Heart left ventricle (tissue), 16 donors: Measurements from ENCODE around the gene PRDM16. TPM values are rescaled to one million over a fixed set of nuclear protein-coding genes. Genes with fewer than 3 reads are reported as not detected.

Experiments used
- ATAC-seq, 4 donors: fragments of 200-7000 bp; cut with Tn5 transposase; one replicate each; pipeline ENCODE4 v1.9.1; 2020 to 2022; ENCODE audit warnings: moderate library complexity in 4 of 4, mild to moderate bottlenecking in 3 of 4, moderate number of reproducible peaks in 1 of 4
- DNase-seq, 5 donors: peaks; one replicate each; pipeline ENCODE4 v3.0.0-alpha.2; 2020
- H3K27ac ChIP-seq, 12 donors: fragments of 200-600 bp; sonication (generic) in 4 of 12; one replicate each; pipeline versions ENCODE4 v1.5.0 to v1.8.0; 2016 to 2022; ENCODE audit warnings: mild to moderate bottlenecking in 2 of 12
- H3K27me3 ChIP-seq, 9 donors: fragments of 200-600 bp; sonication (generic) in 2 of 9; one replicate each; pipeline versions ENCODE4 v1.5.1 to v1.8.0; 2016 to 2022; ENCODE audit warnings: mild to moderate bottlenecking in 3 of 9
- H3K36me3 ChIP-seq, 9 donors: fragments of 200-600 bp; sonication (generic) in 2 of 9; one replicate each; pipeline versions ENCODE4 v1.5.0 to v1.8.0; 2018 to 2022; ENCODE audit warnings: mild to moderate bottlenecking in 2 of 9
- H3K4me1 ChIP-seq, 12 donors: fragments of 200-600 bp; sonication (generic) in 4 of 12; one replicate each; pipeline versions ENCODE4 v1.5.0 to v1.8.0; 2016 to 2022; ENCODE audit warnings: mild to moderate bottlenecking in 3 of 12
- H3K4me3 ChIP-seq, 12 donors: fragments of 200-600 bp; sonication (generic) in 4 of 12; one replicate each; pipeline versions ENCODE4 v1.5.0 to v1.8.0; 2017 to 2022; ENCODE audit warnings: mild to moderate bottlenecking in 9 of 12, moderate library complexity in 4 of 12
- H3K9me3 ChIP-seq, 12 donors: fragments of 200-600 bp; sonication (generic) in 4 of 12; one replicate each; pipeline versions ENCODE4 v1.5.0 to v1.8.0; 2016 to 2022; ENCODE audit warnings: mild to moderate bottlenecking in 1 of 12
- CTCF ChIP-seq, 12 donors: fragments of 200-600 bp; sonication (generic) in 4 of 12; IDR thresholded peaks; one replicate each; pipeline versions ENCODE4 v1.5.0 to v1.8.0; 2018 to 2022; ENCODE audit warnings: antibody characterized with exemption in 12 of 12, mild to moderate bottlenecking in 5 of 12
- POLR2A ChIP-seq, 2 donors: fragments of 450-650 bp; IDR thresholded peaks; one replicate each; pipeline ENCODE4 v1.6.1; 2017; ENCODE audit warnings: antibody characterized with exemption in 2 of 2, mild to moderate bottlenecking in 2 of 2, moderate library complexity in 2 of 2
- WGBS, 4 donors: extraction: QIAGEN DNeasy Blood & Tissue Kit in 2 of 4; methylation state at CpG; one replicate each; pipeline versions ENCODE4 v1.1.5 to v1.1.7; 2013 to 2018; 5-methylcytosine and 5-hydroxymethylcytosine counted together
- intact Hi-C, 10 donors: fragments of 100-400 bp; cut with DNase I; formaldehyde crosslinking; loops; one replicate each; pipeline versions ENCODE4 v1.11.1 to v1.14.2; 2022
- polyA plus RNA-seq, 2 donors: library from polyadenylated mRNA; stranded (reverse); fragments of 200-250 nt; gene quantifications; one replicate each; pipeline ENCODE4 v1.2.3, GENCODE V29; 2013
- total RNA-seq, 9 donors: library from RNA; depleted of rRNA in 2 of 9; stranded (reverse); fragments of >200 nt in 2 of 9; fragmentation: NEBNext Ultra II Directional in 3 of 9; extraction: Animal tissue kit (Norgen Biotek cat#: 25700) in 3 of 9; gene quantifications; one replicate each; pipeline versions ENCODE4 v1.1.0 to v1.2.4, GENCODE V29; 2016 to 2023
- donor health status: ischemic (EF 13 %, LVEDD 7.1; RV severe dilation, severe dysfunction).
- donor health status: healthy with polysubstance abuse.
- donor health status: DM: no; HTN: yes; CAD: no.
- donor health status: DM: no; HTN: no; CAD: no.
- donor health status: ischemic (EF 25% LVEDD 6.9; RV normal size, moderate dysfunction).
- donor health status: ischemic (EF 25% LVEDD 5.7; RV mildly dilated, moderate dysfunction).
- donor health status: healthy.
- donor health status: DM: yes; HTN: yes; CAD: no.
- donor health status: ischemic (EF 35%, LVEDD 5.7; RV mildly dilated, moderate dysfunction).
- donor health status: nonischemic (EF 11% LVEDD 7.7; RV severe dilation, severe dysfunction).
- donor health status: DM: yes; HTN: yes; CAD: no.
- donor health status: PGD.
- donor health status: ischemic (EF 29% LVEDD 5.4; RV normal size, mild dysfunction).
- donor health status: nonischemic (EF 23%, LVEDD 6.1; RV moderate dilation, normal function).

The PRDM16 gene
- total and polyA plus RNA-seq, 11 donors, result 6.0 to 22.7 (median 14.0) TPM

- Histone ChIP-seq H3K27me3 (no peaks in the 10 kb centered on the region), H3K9me3 (no peaks in the 10 kb centered on the region), H3K36me3 (no peaks in the 10 kb centered on the region), H3K4me3 (no peak overlapping the region), H3K4me1 (peaks cover 0 to 10% (median 0%) of the 10 kb centered on the region in 12 donors), H3K27ac (no peak overlapping the region)
- DNase-seq, result no peak
- WGBS, 4 donors, result 76 to 91% (median 82%) methylated on average over 8 to 14 of the region's 14 CpGs
- TF ChIP-seq CTCF (IDR thresholded peaks at IDR 0.05) (no peak), POLR2A (IDR thresholded peaks at IDR 0.05) (no peak)
- ATAC-seq, result no peak
- intact Hi-C loops, result no loop called here
Measured at GRCh38 chr1:3234956-3235355, 166.0 kb downstream of the PRDM16 start.

GRCh38 chr1:3235496-3235895 lies 166.5 kb downstream of the PRDM16 start:
- intact Hi-C loops, result no loop called here
- Histone ChIP-seq H3K4me1 (peaks cover 0 to 10% (median 0%) of the 10 kb centered on the region in 12 donors), H3K4me3 (no peak overlapping the region), H3K36me3 (no peaks in the 10 kb centered on the region), H3K9me3 (no peaks in the 10 kb centered on the region), H3K27ac (no peak overlapping the region), H3K27me3 (no peaks in the 10 kb centered on the region)
- ATAC-seq, result no peak
- DNase-seq, result no peak
- WGBS, 4 donors, result 85 to 90% (median 88%) methylated on average over 13 to 15 of the region's 15 CpGs; no CpG with 5 or more reads in 1 of the 4 donors
- TF ChIP-seq CTCF (IDR thresholded peaks at IDR 0.05), result no peak
- no peak for TF ChIP-seq POLR2A (IDR thresholded peaks at IDR 0.05)

GRCh38 chr1:3236361-3236760 lies 167.4 kb downstream of the PRDM16 start:
- no peak overlapping the region for H3K27ac ChIP-seq
- ATAC-seq, result no peak
- DNase-seq, result no peak

GRCh38 chr1:3236955-3237354 lies 168.0 kb downstream of the PRDM16 start:
- DNase-seq, result no peak
- Histone ChIP-seq H3K4me3 (no peak overlapping the region), H3K4me1 (peaks cover 0 to 10% (median 0%) of the 10 kb centered on the region in 12 donors), H3K27me3 (no peaks in the 10 kb centered on the region), H3K36me3 (no peaks in the 10 kb centered on the region), H3K27ac (no peak overlapping the region), H3K9me3 (no peaks in the 10 kb centered on the region)
- WGBS, 4 donors, result 72 to 76% (median 74%) methylated on average over 5 to 7 of the region's 7 CpGs
- TF ChIP-seq POLR2A (IDR thresholded peaks at IDR 0.05) (no peak), CTCF (IDR thresholded peaks at IDR 0.05) (no peak)
- no peak for ATAC-seq
- intact Hi-C loops, result no loop called here

More at GRCh38 chr1:3236361-3236760, 167.4 kb downstream of the PRDM16 start:
- H3K4me1 ChIP-seq, result peaks cover 0 to 10% (median 0%) of the 10 kb centered on the region in 12 donors
- TF ChIP-seq CTCF (IDR thresholded peaks at IDR 0.05), result no peak
- TF ChIP-seq POLR2A (IDR thresholded peaks at IDR 0.05), result no peak
- H3K9me3 ChIP-seq, result no peaks in the 10 kb centered on the region
- no peaks in the 10 kb centered on the region for H3K27me3 ChIP-seq
- intact Hi-C loops, result no loop called here
- WGBS, 4 donors, result 89 to 92% (median 89%) methylated on average over 8 to 9 of the region's 9 CpGs
- no peak overlapping the region for H3K4me3 ChIP-seq
- H3K36me3 ChIP-seq, result no peaks in the 10 kb centered on the region
